Measurements from ENCODE around the gene MON1A.

Gene MON1A

GRCh38 chr3:49868862-49869466 lies 60.6 kb downstream of the MON1A start:
- Histone ChIP-seq H3K36me3 (ENCODE audit: insufficient read depth, low read length) (no peaks in the 10 kb centered on the region), H3K27me3 (ENCODE audit: insufficient read depth, low read length) (peaks cover 18% of the 10 kb centered on the region), H3K4me1 (ENCODE audit: insufficient read depth, low read length) (peaks cover 21% of the 10 kb centered on the region), H3K4me3 (ENCODE audit: low read length) (peak overlapping the region; percentile 68), H3K27ac (ENCODE audit: low read depth, low read length) (peak overlapping the region; percentile 75; the same call in 1 of the 2 replicates), H3K9ac (ENCODE audit: low read depth, low read length) (peak overlapping the region; percentile 54; the same call in 1 of the 2 replicates), H3K9me3 (ENCODE audit: insufficient read depth, low read depth, low read length) (no peaks in the 10 kb centered on the region)
- WGBS, result 1% methylated on average over 21 of the region's 23 CpGs

- 20% methylated on average over 6 of the region's 7 CpGs for WGBS
- Histone ChIP-seq H3K4me1 (ENCODE audit: insufficient read depth, low read length) (peaks cover 21% of the 10 kb centered on the region), H3K9me3 (ENCODE audit: insufficient read depth, low read depth, low read length) (no peaks in the 10 kb centered on the region), H3K9ac (ENCODE audit: low read depth, low read length) (no peak overlapping the region), H3K27me3 (ENCODE audit: insufficient read depth, low read length) (peaks cover 18% of the 10 kb centered on the region), H3K36me3 (ENCODE audit: insufficient read depth, low read length) (no peaks in the 10 kb centered on the region), H3K27ac (ENCODE audit: low read depth, low read length) (no peak overlapping the region), H3K4me3 (ENCODE audit: low read length) (peak overlapping the region; percentile 68; the same call in 1 of the 2 replicates)
Observed at GRCh38 chr3:49867871-49868321, 61.7 kb downstream of the MON1A start.

- H3K9ac ChIP-seq (ENCODE audit: low read depth, low read length), result no peak overlapping the region
- no peaks in the 10 kb centered on the region for H3K36me3 ChIP-seq (ENCODE audit: insufficient read depth, low read length)
- no peak overlapping the region for H3K27ac ChIP-seq (ENCODE audit: low read depth, low read length)
- H3K27me3 ChIP-seq (ENCODE audit: insufficient read depth, low read length), result peaks cover 18% of the 10 kb centered on the region
- no peak overlapping the region for H3K4me3 ChIP-seq (ENCODE audit: low read length)
- H3K9me3 ChIP-seq (ENCODE audit: insufficient read depth, low read depth, low read length), result no peaks in the 10 kb centered on the region
- 91% methylated on average over 1 of the region's 1 CpG for WGBS
- H3K4me1 ChIP-seq (ENCODE audit: insufficient read depth, low read length), result peaks cover 21% of the 10 kb centered on the region
Observed at GRCh38 chr3:49867400-49867799, 62.2 kb downstream of the MON1A start.

GRCh38 chr3:49865198-49865784 lies 64.3 kb downstream of the MON1A start:
- no peak overlapping the region for H3K9ac ChIP-seq (ENCODE audit: low read depth, low read length)
- no peak overlapping the region for H3K27ac ChIP-seq (ENCODE audit: low read depth, low read length)
- peaks cover 21% of the 10 kb centered on the region for H3K4me1 ChIP-seq (ENCODE audit: insufficient read depth, low read length)
- H3K36me3 ChIP-seq (ENCODE audit: insufficient read depth, low read length), result peaks cover 8% of the 10 kb centered on the region
- 87% methylated on average over 7 of the region's 7 CpGs for WGBS
- H3K27me3 ChIP-seq (ENCODE audit: insufficient read depth, low read length), result peaks cover 5% of the 10 kb centered on the region
- H3K4me3 ChIP-seq (ENCODE audit: low read length), result no peak overlapping the region
- H3K9me3 ChIP-seq (ENCODE audit: insufficient read depth, low read depth, low read length), result no peaks in the 10 kb centered on the region

- Histone ChIP-seq H3K9me3 (ENCODE audit: insufficient read depth, low read depth, low read length) (no peaks in the 10 kb centered on the region), H3K27me3 (ENCODE audit: insufficient read depth, low read length) (no peaks in the 10 kb centered on the region), H3K4me3 (ENCODE audit: low read length) (no peak overlapping the region), H3K36me3 (ENCODE audit: insufficient read depth, low read length) (peaks cover 16% of the 10 kb centered on the region), H3K9ac (ENCODE audit: low read depth, low read length) (no peak overlapping the region), H3K27ac (ENCODE audit: low read depth, low read length) (no peak overlapping the region), H3K4me1 (ENCODE audit: insufficient read depth, low read length) (peaks cover 21% of the 10 kb centered on the region)
- WGBS, result 90% methylated on average over 5 of the region's 5 CpGs
Observed at GRCh38 chr3:49864505-49864904, 65.1 kb downstream of the MON1A start.

- Histone ChIP-seq H3K4me1 (ENCODE audit: insufficient read depth, low read length) (0 out of 2 replicates have a peak, but pooled peaks cover 7% of the 10 kb centered on the region), H3K27me3 (ENCODE audit: insufficient read depth, low read length) (no peaks in the 10 kb centered on the region), H3K27ac (ENCODE audit: low read depth, low read length) (no peak overlapping the region), H3K9me3 (ENCODE audit: insufficient read depth, low read depth, low read length) (no peaks in the 10 kb centered on the region), H3K9ac (ENCODE audit: low read depth, low read length) (no peak overlapping the region), H3K36me3 (ENCODE audit: insufficient read depth, low read length) (peaks cover 20% of the 10 kb centered on the region), H3K4me3 (ENCODE audit: low read length) (no peak overlapping the region)
- WGBS, result 94% methylated on average over 12 of the region's 12 CpGs
Observed at GRCh38 chr3:49859576-49860305, 69.9 kb downstream of the MON1A start.
